Measurements from ENCODE around the gene PPARD.

DNA sequence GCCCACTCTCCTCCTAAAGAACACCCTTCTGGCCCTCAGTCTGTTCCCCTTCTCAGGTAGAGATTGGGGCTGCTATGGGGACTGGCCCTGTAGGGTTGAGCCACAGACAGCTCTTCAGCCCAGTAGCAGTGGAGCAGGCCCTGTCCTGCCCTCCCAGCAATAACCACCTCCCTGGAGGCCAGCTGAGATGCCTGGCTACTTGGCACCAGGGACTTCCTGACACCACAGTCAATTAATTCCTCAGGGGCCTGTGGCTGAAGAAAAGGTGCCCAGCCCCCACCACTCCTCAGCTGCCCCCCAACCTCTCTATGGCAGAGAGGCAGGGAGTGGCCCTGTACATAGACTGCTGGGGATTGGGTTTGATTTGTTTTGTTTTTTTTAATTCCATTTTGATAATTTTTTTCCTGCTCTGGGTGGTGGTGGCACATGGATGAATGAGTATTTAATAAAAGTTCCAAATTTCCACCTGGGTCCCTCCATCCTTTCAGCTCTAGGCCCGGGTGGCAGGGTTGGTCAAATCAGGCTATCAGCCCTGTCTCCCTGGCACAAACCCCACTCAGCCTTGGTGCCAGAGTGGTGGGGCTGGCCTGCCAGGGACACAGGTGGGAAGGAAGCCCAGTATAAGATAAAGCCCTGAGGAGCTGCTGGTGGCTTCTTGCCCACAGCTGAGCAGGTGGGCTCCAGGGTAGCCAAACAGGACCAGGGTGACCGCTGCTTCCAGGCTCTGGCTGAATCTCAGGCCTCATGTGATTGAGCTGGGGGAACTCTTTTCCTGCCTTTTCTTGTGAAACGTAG is 46.6 kb upstream of the PPARD start:
- TF ChIP-seq ZNF274 (IDR thresholded peaks at IDR 0.05; ENCODE audit: low read depth, low read length) (no peak), YY1 (IDR thresholded peaks at IDR 0.05; ENCODE audit: insufficient read depth, insufficient read length) (no peak), SUZ12 (IDR thresholded peaks at IDR 0.05; ENCODE audit: extremely low read depth, insufficient read depth, insufficient read length) (no peak)
